Fibroblast of villous mesenchyme (primary cell): ENCODE results near the gene HECW1. TPM values are rescaled to one million over a fixed set of nuclear protein-coding genes. Genes with fewer than 3 reads are reported as not detected.

Experiments
- DNase-seq: peaks from one replicate; pipeline ENCODE4 v3.0.0-alpha.2; 2010; ENCODE audit warnings: low read depth
- H3K4me3 ChIP-seq: 2 replicates; pipeline ENCODE4 v1.5.1; 2011; ENCODE audit warnings: low read depth, mild to moderate bottlenecking, low read length
- CTCF ChIP-seq: IDR thresholded peaks from 2 replicates; pipeline ENCODE4 v1.5.1; 2012; ENCODE audit warnings: low read depth, mild to moderate bottlenecking, low read length; ENCODE audit not compliant: insufficient read depth
- total RNA-seq: library from RNA; depleted of rRNA; stranded (reverse); fragments of >200 nt; gene quantifications from 2 replicates; pipeline ENCODE4 v1.2.3, GENCODE V29; 2012

The HECW1 gene
- total RNA-seq, 1 donor: 1.7 TPM

DNA sequence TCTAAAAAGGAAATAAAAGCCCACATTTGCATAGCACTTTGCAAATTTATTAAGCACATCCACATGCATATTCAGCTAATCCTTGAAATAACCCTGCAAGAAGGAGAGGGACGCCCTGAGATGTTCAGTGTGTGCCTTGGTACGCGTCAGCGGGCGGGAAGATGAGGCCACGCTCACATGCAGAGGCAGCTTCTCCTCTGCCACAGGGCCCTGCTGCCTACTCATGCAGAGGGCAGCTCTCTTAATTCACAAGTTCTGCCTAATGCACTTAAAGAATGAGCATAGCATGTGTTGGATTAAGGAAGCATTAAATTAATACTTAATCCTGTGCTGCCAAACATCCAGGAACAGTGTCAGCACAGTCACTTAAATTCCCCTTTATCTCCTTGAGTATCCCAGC, 132.3 kb downstream of the HECW1 start:
- TF ChIP-seq CTCF: no peak
- DNase-seq: no peak
- H3K4me3 ChIP-seq: no peak overlapping the region

GRCh38 chr7:43247757-43248156, 135.3 kb downstream of the HECW1 start:
- DNase-seq: no peak
- H3K4me3 ChIP-seq: no peak overlapping the region
- no peak for TF ChIP-seq CTCF

DNA sequence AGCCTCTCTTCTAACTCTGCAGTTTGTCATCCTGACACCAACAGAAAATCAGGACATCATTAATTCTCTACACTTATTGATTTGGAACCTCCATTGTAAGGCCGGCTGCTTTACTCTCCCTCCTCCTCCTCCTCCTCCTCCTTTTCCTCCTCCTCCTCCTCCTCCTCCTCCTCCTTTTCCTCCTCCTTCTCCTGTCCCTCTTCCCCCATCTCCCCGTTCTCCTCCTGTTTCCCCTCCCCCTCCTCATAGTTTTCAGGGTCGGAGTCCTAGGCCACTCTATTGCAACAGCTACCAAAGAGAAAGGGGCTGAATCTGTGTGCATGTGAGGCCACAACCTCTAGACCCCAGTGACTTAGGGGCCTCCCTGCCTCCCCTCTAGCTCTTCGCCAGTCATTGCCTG, 136.1 kb downstream of the HECW1 start:
- no peak for DNase-seq
- peak overlapping the region; percentile 59 for H3K4me3 ChIP-seq
- TF ChIP-seq CTCF: no peak

GRCh38 chr7:43248961-43249822, 136.7 kb downstream of the HECW1 start:
- DNase-seq: peak; percentile 67
- peak overlapping the region; percentile 59 for H3K4me3 ChIP-seq
- TF ChIP-seq CTCF: no peak

GRCh38 chr7:43249823-43250145, 137.3 kb downstream of the HECW1 start:
- H3K4me3 ChIP-seq: peak overlapping the region; percentile 59
- TF ChIP-seq CTCF: no peak
- no peak for DNase-seq

GRCh38 chr7:43260980-43261878, 148.8 kb downstream of the HECW1 start:
- peak; percentile 88 for DNase-seq
- H3K4me3 ChIP-seq: no peak overlapping the region
- peak; percentile 96 for TF ChIP-seq CTCF
